Mammary epithelial cell (primary cell): ENCODE data around the gene JPT2.

ENCODE experiments used
- EZH2 ChIP-seq: IDR thresholded peaks from 2 replicates; pipeline ENCODE4 v1.6.1; 2012; ENCODE audit warnings: low read length, inconsistent platforms, borderline replicate concordance
- TF ChIP-seq, protein P1 (sequence below), 2 donors: IDR thresholded peaks in 1 of 2; conservative IDR thresholded peaks in 1 of 2; 2 replicates each; pipeline ENCODE4 v1.5.1; 2011 to 2012; ENCODE audit warnings: inconsistent platforms in 2 of 2, low read length in 2 of 2, mild to moderate bottlenecking in 2 of 2, control low read depth in 1 of 2, low read depth in 1 of 2; ENCODE audit not compliant: insufficient read depth in 1 of 2; ENCODE audit errors: extremely low read depth in 1 of 2

GRCh38 chr16:1657841-1658240 is 20.2 kb upstream of the JPT2 start:
- TF ChIP-seq, protein P1, sequence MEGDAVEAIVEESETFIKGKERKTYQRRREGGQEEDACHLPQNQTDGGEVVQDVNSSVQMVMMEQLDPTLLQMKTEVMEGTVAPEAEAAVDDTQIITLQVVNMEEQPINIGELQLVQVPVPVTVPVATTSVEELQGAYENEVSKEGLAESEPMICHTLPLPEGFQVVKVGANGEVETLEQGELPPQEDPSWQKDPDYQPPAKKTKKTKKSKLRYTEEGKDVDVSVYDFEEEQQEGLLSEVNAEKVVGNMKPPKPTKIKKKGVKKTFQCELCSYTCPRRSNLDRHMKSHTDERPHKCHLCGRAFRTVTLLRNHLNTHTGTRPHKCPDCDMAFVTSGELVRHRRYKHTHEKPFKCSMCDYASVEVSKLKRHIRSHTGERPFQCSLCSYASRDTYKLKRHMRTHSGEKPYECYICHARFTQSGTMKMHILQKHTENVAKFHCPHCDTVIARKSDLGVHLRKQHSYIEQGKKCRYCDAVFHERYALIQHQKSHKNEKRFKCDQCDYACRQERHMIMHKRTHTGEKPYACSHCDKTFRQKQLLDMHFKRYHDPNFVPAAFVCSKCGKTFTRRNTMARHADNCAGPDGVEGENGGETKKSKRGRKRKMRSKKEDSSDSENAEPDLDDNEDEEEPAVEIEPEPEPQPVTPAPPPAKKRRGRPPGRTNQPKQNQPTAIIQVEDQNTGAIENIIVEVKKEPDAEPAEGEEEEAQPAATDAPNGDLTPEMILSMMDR (conservative IDR thresholded peaks at IDR 0.05 in 1 of 2, IDR thresholded peaks at IDR 0.05 in 1 of 2; ENCODE audit: extremely low read depth in 1 of 2, insufficient read depth in 1 of 2, low read depth in 1 of 2, low read length in 2 of 2) = no peak
- TF ChIP-seq EZH2 = no peak
